Heart left ventricle (tissue), 13 donors: ENCODE measurements around the gene DCHS1.

Experiments
- CTCF ChIP-seq, 12 donors: fragments of 200-600 bp; sonication (generic) in 4 of 12; IDR thresholded peaks; one replicate each; pipeline versions ENCODE4 v1.5.0 to v1.8.0; 2018 to 2022; ENCODE audit warnings: antibody characterized with exemption in 12 of 12, mild to moderate bottlenecking in 5 of 12
- POLR2A ChIP-seq, 2 donors: fragments of 450-650 bp; IDR thresholded peaks; one replicate each; pipeline ENCODE4 v1.6.1; 2017; ENCODE audit warnings: antibody characterized with exemption in 2 of 2, mild to moderate bottlenecking in 2 of 2, moderate library complexity in 2 of 2
- donor health status: ischemic (EF 13 %, LVEDD 7.1; RV severe dilation, severe dysfunction).
- donor health status: DM: no; HTN: yes; CAD: no.
- donor health status: DM: no; HTN: no; CAD: no.
- donor health status: ischemic (EF 25% LVEDD 6.9; RV normal size, moderate dysfunction).
- donor health status: ischemic (EF 25% LVEDD 5.7; RV mildly dilated, moderate dysfunction).
- donor health status: ischemic (EF 35%, LVEDD 5.7; RV mildly dilated, moderate dysfunction).
- donor health status: nonischemic (EF 11% LVEDD 7.7; RV severe dilation, severe dysfunction).
- donor health status: DM: yes; HTN: yes; CAD: no.
- donor health status: PGD.
- donor health status: ischemic (EF 29% LVEDD 5.4; RV normal size, mild dysfunction).
- donor health status: nonischemic (EF 23%, LVEDD 6.1; RV moderate dilation, normal function).

DNA sequence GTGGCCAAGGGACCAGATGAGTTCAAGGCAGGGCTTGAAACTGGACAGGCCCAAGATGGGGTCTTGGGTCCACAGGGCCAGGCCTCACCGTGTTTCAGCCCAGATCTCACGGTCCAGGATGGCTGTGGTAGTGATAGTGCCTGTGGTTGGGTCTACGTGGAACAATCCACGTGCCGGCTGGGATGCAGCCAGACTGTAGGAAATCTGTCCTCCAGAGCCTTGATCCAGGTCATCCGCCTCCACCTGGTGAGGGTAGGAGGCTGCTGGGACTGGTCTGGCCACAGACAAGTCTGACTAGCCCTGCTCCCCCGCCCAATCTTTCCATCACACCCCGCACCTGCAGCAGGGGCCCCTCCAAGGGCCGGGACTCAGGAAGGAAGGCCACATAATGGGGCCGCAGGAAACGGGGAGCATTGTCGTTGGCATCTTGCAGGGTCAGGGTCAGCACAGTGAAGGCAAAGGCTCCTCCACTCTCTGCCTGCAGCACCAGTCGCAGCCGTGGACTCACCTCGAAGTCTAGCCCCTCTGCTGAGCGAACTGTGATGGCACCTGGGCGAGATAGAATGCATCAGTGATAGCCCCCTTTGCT, 29.7 kb downstream of the DCHS1 start:
- TF ChIP-seq CTCF (IDR thresholded peaks at IDR 0.05) (no peak), POLR2A (IDR thresholded peaks at IDR 0.05) (no peak)
